Gastrocnemius medialis (tissue), 4 donors: ENCODE data around the gene PDZRN4.

Experiments used
- POLR2A ChIP-seq, 2 donors: fragments of 450-650 bp; IDR thresholded peaks; one replicate each; pipeline ENCODE4 v1.6.1; 2017; ENCODE audit warnings: antibody characterized with exemption in 2 of 2, mild to moderate bottlenecking in 2 of 2, moderate library complexity in 2 of 2
- TF ChIP-seq, protein P1 (sequence below), 5 experiments: fragments of 450-650 bp in 3 of 5; fragments of 200-600 bp in 2 of 5; sonication (generic) in 2 of 5; IDR thresholded peaks in 4 of 5; conservative IDR thresholded peaks in 1 of 5; 1 replicate in 4 of 5; 2 replicates in 1 of 5; pipeline ENCODE4 v1.5.1; 2016 to 2019; ENCODE audit warnings: antibody characterized with exemption in 5 of 5, mild to moderate bottlenecking in 3 of 5, moderate library complexity in 3 of 5

DNA sequence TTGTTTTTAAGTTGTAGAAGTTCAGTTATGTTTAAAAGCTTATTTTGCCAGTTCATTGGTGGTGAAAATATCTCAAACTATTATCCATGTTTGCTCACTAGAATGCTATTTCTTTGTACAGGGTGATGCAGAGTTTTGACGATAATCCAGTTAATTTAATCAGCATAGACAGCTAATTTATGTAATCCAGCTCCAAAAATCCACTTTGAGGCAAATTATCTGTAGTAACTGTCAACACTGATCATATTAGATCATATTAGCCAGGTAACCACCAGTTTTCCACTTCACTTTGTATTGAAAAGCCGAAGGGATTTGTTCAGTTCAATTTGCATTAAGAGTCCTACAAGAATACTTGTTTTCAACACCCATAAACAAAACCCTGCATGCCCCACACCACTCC is 378.6 kb downstream of the PDZRN4 start:
- TF ChIP-seq POLR2A (IDR thresholded peaks at IDR 0.05), result no peak
- TF ChIP-seq, protein P1, sequence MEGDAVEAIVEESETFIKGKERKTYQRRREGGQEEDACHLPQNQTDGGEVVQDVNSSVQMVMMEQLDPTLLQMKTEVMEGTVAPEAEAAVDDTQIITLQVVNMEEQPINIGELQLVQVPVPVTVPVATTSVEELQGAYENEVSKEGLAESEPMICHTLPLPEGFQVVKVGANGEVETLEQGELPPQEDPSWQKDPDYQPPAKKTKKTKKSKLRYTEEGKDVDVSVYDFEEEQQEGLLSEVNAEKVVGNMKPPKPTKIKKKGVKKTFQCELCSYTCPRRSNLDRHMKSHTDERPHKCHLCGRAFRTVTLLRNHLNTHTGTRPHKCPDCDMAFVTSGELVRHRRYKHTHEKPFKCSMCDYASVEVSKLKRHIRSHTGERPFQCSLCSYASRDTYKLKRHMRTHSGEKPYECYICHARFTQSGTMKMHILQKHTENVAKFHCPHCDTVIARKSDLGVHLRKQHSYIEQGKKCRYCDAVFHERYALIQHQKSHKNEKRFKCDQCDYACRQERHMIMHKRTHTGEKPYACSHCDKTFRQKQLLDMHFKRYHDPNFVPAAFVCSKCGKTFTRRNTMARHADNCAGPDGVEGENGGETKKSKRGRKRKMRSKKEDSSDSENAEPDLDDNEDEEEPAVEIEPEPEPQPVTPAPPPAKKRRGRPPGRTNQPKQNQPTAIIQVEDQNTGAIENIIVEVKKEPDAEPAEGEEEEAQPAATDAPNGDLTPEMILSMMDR (IDR thresholded peaks at IDR 0.05 in 4 of 5, conservative IDR thresholded peaks at IDR 0.05 in 1 of 5), result no peak
